ENCODE data around the gene VPS11. TPM values are rescaled to one million over a fixed set of nuclear protein-coding genes. Genes with fewer than 3 reads are reported as not detected.

The VPS11 gene
- total and polyA plus RNA-seq, 7 donors, result 16.2 to 25.4 (median 20.4) TPM

- 91 to 95% (median 92%) methylated on average over 7 of the region's 7 CpGs for WGBS, 3 donors
- DNase-seq (no peak), ATAC-seq (no peak)
- intact Hi-C loops (cut with DNase I), result no loop called here
- no peak overlapping the region for H3K4me3 ChIP-seq
- no peak for TF ChIP-seq CTCF (IDR thresholded peaks at IDR 0.05)
- no peak overlapping the region for H3K27ac ChIP-seq
- H3K9me3 ChIP-seq, result no peaks in the 10 kb centered on the region
- no peaks in the 10 kb centered on the region for H3K27me3 ChIP-seq (ENCODE audit: insufficient read depth in 3 of 3, low read length in 2 of 3)
- peaks cover 9 to 99% of the 10 kb centered on the region in 2 donors for H3K36me3 ChIP-seq (ENCODE audit: insufficient read depth in 1 of 2, low read depth in 1 of 2)
- no peaks in the 10 kb centered on the region for H3K4me1 ChIP-seq
Measured at GRCh38 chr11:119049081-119049480, 18.5 kb upstream of the VPS11 start.

- ATAC-seq, result no peak
- H3K27ac ChIP-seq, result no peak overlapping the region
- DNase-seq, result no peak
- H3K9me3 ChIP-seq, result no peaks in the 10 kb centered on the region
- no peak for TF ChIP-seq CTCF (IDR thresholded peaks at IDR 0.05)
- no peaks in the 10 kb centered on the region for H3K27me3 ChIP-seq (ENCODE audit: insufficient read depth in 3 of 3, low read length in 2 of 3)
- peaks cover 10% of the 10 kb centered on the region for H3K4me1 ChIP-seq
- 82 to 84% (median 83%) methylated on average over 17 of the region's 17 CpGs for WGBS, 3 donors
- intact Hi-C loops (cut with DNase I), result no loop called here
- peaks cover 12 to 88% of the 10 kb centered on the region in 2 donors for H3K36me3 ChIP-seq (ENCODE audit: insufficient read depth in 1 of 2, low read depth in 1 of 2)
- no peak overlapping the region for H3K4me3 ChIP-seq
Measured at GRCh38 chr11:119051440-119052162, 16.0 kb upstream of the VPS11 start.

DNA sequence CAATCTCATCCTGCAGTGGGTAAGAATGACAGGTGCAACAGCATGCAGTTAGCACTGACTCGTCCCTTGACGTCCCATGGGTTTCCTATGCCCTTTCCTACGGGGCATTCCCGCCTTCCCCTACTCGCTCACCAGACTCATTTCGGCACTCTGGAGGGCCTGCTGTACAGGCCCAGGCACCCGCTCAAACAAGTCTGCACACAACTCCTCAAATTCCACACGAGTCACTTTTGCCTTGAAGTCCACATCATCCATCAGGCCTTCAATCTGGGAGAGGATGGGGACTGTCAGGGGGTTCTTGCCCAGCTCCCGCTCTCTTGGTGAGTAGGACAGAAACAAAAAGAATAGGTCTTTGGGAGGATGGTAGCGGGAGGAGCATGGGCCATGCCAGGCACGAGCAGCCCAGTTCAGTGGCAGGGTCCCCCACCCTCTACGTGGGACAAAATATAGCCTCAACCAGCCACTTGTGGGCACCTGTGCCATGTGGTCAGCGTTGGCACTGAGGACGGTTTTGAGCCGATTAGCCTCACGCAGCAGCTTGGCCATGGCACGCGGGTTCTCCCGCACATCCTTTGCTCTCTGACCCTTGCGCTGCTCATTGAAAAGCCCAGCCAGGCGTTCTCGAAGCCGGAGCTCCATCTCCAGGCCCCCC is 15.3 kb upstream of the VPS11 start:
- WGBS, 3 donors, result 86 to 93% (median 88%) methylated on average over 23 of the region's 23 CpGs
- TF ChIP-seq CTCF (IDR thresholded peaks at IDR 0.05), result no peak
- ATAC-seq (no peak), DNase-seq (no peak)
- intact Hi-C loops (cut with DNase I), result no loop called here
- H3K36me3 ChIP-seq (ENCODE audit: insufficient read depth in 1 of 2, low read depth in 1 of 2), result peaks cover 10 to 81% of the 10 kb centered on the region in 2 donors
- no peak overlapping the region for H3K4me3 ChIP-seq
- H3K27me3 ChIP-seq (ENCODE audit: insufficient read depth in 3 of 3, low read length in 2 of 3), result no peaks in the 10 kb centered on the region
- peaks cover 10% of the 10 kb centered on the region for H3K4me1 ChIP-seq
- H3K9me3 ChIP-seq, result no peaks in the 10 kb centered on the region
- no peak overlapping the region for H3K27ac ChIP-seq

DNA sequence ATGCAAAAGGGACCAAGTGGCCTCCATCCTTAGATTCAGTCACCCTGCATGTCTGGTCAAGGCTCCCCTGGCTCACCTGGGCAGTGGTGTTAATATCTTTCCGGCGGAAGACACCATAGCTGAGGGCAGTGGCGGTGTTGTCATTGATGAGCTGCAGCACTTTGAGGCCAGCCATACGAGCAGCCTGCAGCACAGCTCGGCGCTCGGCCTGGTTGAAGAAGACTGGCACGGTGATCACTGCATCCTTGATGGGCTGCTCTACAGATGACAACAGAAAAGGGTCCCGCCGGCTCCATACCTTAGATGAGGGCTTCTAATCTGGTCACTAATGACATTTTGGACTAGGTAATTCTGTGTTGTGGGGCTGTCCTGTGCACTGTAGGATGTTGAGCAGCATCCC is 13.2 kb upstream of the VPS11 start:
- H3K36me3 ChIP-seq (ENCODE audit: insufficient read depth in 1 of 2, low read depth in 1 of 2), result peaks cover 6 to 60% of the 10 kb centered on the region in 2 donors
- 94 to 98% (median 95%) methylated on average over 10 of the region's 10 CpGs for WGBS, 3 donors

More for the DNA sequence above, 13.2 kb upstream of the VPS11 start:
- H3K9me3 ChIP-seq, result no peaks in the 10 kb centered on the region
- intact Hi-C loops (cut with DNase I), result no loop called here
- TF ChIP-seq CTCF (IDR thresholded peaks at IDR 0.05), result no peak
- no peak overlapping the region for H3K4me3 ChIP-seq
- peaks cover 17% of the 10 kb centered on the region for H3K4me1 ChIP-seq
- ATAC-seq, result no peak
- no peak overlapping the region for H3K27ac ChIP-seq
- DNase-seq, result no peak
- H3K27me3 ChIP-seq (ENCODE audit: insufficient read depth in 3 of 3, low read length in 2 of 3), result no peaks in the 10 kb centered on the region
